KMS-11 (cell line): Measurements from ENCODE around the gene ITFG1.

ENCODE experiments used
- H2AFZ ChIP-seq: fragments of 200-600 bp; sonication (generic); 2 replicates; pipeline ENCODE4 v1.6.1; 2016; ENCODE audit warnings: antibody characterized with exemption, mixed run types, low read depth
- H3K27ac ChIP-seq: fragments of 200-600 bp; sonication (generic); 2 replicates; pipeline ENCODE4 v1.6.1; 2016; ENCODE audit warnings: mild to moderate bottlenecking, mixed run types
- H3K27me3 ChIP-seq: fragments of 200-600 bp; sonication (generic); 2 replicates; pipeline ENCODE4 v1.6.1; 2017; ENCODE audit warnings: mild to moderate bottlenecking, low read depth, mixed run types, moderate library complexity; ENCODE audit not compliant: insufficient read depth
- H3K36me3 ChIP-seq: fragments of 200-600 bp; sonication (generic); 2 replicates; pipeline ENCODE4 v1.6.1; 2017; ENCODE audit warnings: mild to moderate bottlenecking, mixed run types; ENCODE audit not compliant: insufficient read depth
- H3K4me1 ChIP-seq: fragments of 200-600 bp; sonication (generic); 2 replicates; pipeline ENCODE4 v1.6.1; 2016; ENCODE audit warnings: mild to moderate bottlenecking, low read depth, mixed run types; ENCODE audit not compliant: poor library complexity, severe bottlenecking
- H3K4me2 ChIP-seq: fragments of 200-600 bp; sonication (generic); 2 replicates; pipeline ENCODE4 v1.7.0; 2016; ENCODE audit warnings: mild to moderate bottlenecking, mixed run types
- H3K4me3 ChIP-seq: fragments of 200-600 bp; sonication (generic); IDR thresholded peaks from 2 replicates; pipeline ENCODE4 v1.6.1; 2017; ENCODE audit warnings: low read depth, low read length, mixed read lengths; ENCODE audit not compliant: insufficient read depth
- H3K79me2 ChIP-seq: fragments of 200-600 bp; sonication (generic); 2 replicates; pipeline ENCODE4 v1.6.1; 2016; ENCODE audit warnings: low read depth, mixed run types; ENCODE audit not compliant: insufficient read depth
- H3K9ac ChIP-seq: fragments of 200-600 bp; sonication (generic); 2 replicates; pipeline ENCODE4 v1.6.1; 2016; ENCODE audit warnings: mild to moderate bottlenecking, mixed run types
- H4K20me1 ChIP-seq: fragments of 200-600 bp; sonication (generic); 2 replicates; pipeline ENCODE4 v1.6.1; 2016; ENCODE audit warnings: mild to moderate bottlenecking, mixed run types; ENCODE audit not compliant: insufficient read depth
- TF ChIP-seq, protein P1 (sequence below): fragments of 200-600 bp; sonication (generic); conservative IDR thresholded peaks from 2 replicates; pipeline ENCODE4 v1.6.1; 2017; ENCODE audit warnings: low read depth, mild to moderate bottlenecking, antibody characterized with exemption, low read length, moderate library complexity, mixed read lengths

Gene ITFG1

DNA sequence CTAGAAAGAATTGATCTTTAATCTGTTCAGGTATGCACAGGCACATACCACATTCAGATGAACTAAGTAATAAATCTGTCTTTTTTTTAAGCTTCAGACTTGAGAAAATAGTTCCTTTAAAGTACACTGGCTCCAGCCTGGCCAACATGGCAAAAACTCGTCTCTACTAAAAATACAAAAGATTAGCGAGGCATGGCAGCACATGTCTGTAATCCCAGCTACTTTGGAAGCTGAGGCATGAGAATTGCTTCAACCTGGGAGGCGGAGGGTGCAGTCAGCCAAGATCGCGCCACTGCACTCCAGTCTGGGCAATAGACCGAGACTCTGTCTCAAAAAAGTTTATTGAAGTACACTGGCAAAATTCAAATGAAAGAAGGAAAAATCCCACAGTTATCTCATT lies 206.1 kb downstream of the ITFG1 start:
- no peak overlapping the region for H3K4me2 ChIP-seq
- no peak overlapping the region for H3K27ac ChIP-seq
- no peaks in the 10 kb centered on the region for H3K27me3 ChIP-seq
- H4K20me1 ChIP-seq, result no peaks in the 10 kb centered on the region
- H3K9ac ChIP-seq, result no peak overlapping the region
- no peaks in the 10 kb centered on the region for H3K79me2 ChIP-seq
- no peak overlapping the region for H2AFZ ChIP-seq
- H3K4me3 ChIP-seq, result no peak overlapping the region
- no peaks in the 10 kb centered on the region for H3K36me3 ChIP-seq
- no peaks in the 10 kb centered on the region for H3K4me1 ChIP-seq
- TF ChIP-seq, protein P1, sequence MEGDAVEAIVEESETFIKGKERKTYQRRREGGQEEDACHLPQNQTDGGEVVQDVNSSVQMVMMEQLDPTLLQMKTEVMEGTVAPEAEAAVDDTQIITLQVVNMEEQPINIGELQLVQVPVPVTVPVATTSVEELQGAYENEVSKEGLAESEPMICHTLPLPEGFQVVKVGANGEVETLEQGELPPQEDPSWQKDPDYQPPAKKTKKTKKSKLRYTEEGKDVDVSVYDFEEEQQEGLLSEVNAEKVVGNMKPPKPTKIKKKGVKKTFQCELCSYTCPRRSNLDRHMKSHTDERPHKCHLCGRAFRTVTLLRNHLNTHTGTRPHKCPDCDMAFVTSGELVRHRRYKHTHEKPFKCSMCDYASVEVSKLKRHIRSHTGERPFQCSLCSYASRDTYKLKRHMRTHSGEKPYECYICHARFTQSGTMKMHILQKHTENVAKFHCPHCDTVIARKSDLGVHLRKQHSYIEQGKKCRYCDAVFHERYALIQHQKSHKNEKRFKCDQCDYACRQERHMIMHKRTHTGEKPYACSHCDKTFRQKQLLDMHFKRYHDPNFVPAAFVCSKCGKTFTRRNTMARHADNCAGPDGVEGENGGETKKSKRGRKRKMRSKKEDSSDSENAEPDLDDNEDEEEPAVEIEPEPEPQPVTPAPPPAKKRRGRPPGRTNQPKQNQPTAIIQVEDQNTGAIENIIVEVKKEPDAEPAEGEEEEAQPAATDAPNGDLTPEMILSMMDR, result no peak

DNA sequence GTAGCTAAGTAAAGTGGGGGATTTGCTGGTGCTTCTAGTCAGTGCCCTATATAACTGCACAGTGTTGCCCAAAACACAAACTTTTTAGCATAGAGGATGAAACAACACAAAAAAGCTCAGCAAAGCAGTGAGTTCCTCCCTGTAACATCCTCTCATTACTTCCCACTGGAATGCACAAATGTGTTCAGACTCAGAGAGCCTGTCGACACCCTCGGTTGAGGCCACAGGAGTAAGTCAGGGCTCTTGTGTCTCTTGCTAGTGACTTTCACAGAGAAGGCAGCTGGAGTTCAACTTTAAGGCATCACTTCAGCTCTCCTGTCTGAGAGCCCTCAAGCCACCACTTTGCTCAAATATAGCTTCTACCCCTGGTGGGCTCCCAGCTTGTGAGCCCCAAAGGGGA lies 209.9 kb downstream of the ITFG1 start:
- Histone ChIP-seq H3K4me3 (no peak overlapping the region), H4K20me1 (no peaks in the 10 kb centered on the region), H3K4me1 (no peaks in the 10 kb centered on the region), H3K79me2 (no peaks in the 10 kb centered on the region), H3K9ac (no peak overlapping the region), H3K27ac (no peak overlapping the region), H3K36me3 (no peaks in the 10 kb centered on the region), H3K27me3 (no peaks in the 10 kb centered on the region), H2AFZ (no peak overlapping the region), H3K4me2 (no peak overlapping the region)
- TF ChIP-seq, protein P1, result no peak

DNA sequence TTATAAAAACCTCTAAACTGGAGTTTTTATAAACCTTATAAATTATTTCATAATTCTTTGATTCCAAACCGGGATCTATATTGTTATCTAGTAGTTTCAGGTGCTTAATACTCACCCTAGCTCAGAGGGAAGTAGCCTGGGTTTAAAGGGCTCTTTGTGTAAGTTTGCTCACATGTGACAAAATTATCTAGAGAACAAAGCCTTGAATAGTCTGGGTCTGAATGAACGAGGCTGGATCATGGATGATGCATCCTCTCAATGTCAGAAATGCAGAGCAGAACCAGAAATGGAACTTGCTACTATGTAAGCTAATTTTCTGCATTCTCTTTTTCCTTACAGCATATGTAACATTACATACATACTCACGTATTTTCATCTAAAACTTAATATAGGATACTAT lies 213.2 kb downstream of the ITFG1 start:
- Histone ChIP-seq H3K9ac (no peak overlapping the region), H3K27ac (no peak overlapping the region), H3K79me2 (no peaks in the 10 kb centered on the region), H3K4me2 (no peak overlapping the region), H3K4me3 (no peak overlapping the region), H2AFZ (no peak overlapping the region), H3K27me3 (no peaks in the 10 kb centered on the region), H3K36me3 (no peaks in the 10 kb centered on the region), H3K4me1 (no peaks in the 10 kb centered on the region), H4K20me1 (no peaks in the 10 kb centered on the region)
- TF ChIP-seq, protein P1, result no peak

DNA sequence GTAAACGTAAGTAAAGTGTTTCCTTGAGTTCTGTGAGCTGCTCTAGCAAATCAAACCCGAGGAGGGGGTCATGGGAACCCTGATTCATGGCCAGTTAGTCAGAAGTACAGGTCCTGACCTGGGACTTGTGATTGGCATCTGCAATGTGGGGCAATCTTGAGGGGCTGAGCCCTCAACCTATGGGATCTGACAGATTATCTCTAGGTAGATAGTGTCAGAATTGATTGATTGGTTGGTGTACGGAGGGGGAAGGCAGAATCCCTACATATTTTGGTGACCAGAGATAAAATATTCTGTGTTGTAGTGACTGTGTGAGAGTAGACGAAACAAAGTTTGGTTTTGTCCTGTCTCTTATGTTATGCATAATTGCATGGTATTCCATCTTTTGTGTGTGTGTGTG lies 216.7 kb downstream of the ITFG1 start:
- H3K27me3 ChIP-seq, result no peaks in the 10 kb centered on the region
- no peak overlapping the region for H2AFZ ChIP-seq

More for the DNA sequence above, 216.7 kb downstream of the ITFG1 start:
- TF ChIP-seq, protein P1, result no peak
- H3K79me2 ChIP-seq, result no peaks in the 10 kb centered on the region
- H3K4me1 ChIP-seq, result no peaks in the 10 kb centered on the region
- H3K4me2 ChIP-seq, result no peak overlapping the region
- H3K36me3 ChIP-seq, result no peaks in the 10 kb centered on the region
- H3K9ac ChIP-seq, result no peak overlapping the region
- no peaks in the 10 kb centered on the region for H4K20me1 ChIP-seq
- H3K27ac ChIP-seq, result no peak overlapping the region
- no peak overlapping the region for H3K4me3 ChIP-seq
